Skeletal muscle satellite cell (primary cell): ENCODE results near the gene FEV. TPM values are rescaled to one million over a fixed set of nuclear protein-coding genes. Genes with fewer than 3 reads are reported as not detected.
"Not testable (repeated sequence)": the region's sequence is repeated elsewhere in the genome, so short reads cannot be mapped to it uniquely, and the experiment has no call there.

Experiments
- H3K27me3 ChIP-seq: 2 replicates; pipeline ENCODE4 v1.7.0; 2013; ENCODE audit warnings: low read length; ENCODE audit not compliant: control insufficient read depth, insufficient read depth
- H3K36me3 ChIP-seq: 2 replicates; pipeline ENCODE4 v1.7.0; 2013; ENCODE audit warnings: mild to moderate bottlenecking, control low read depth, low read length; ENCODE audit not compliant: insufficient read depth
- H3K4me1 ChIP-seq: 2 replicates; pipeline ENCODE4 v1.7.0; 2013; ENCODE audit warnings: low read length; ENCODE audit not compliant: control insufficient read depth, insufficient read depth
- H3K4me2 ChIP-seq: 2 replicates; pipeline ENCODE4 v1.7.0; 2013; ENCODE audit warnings: mild to moderate bottlenecking, low read length
- H3K4me3 ChIP-seq: 2 replicates; pipeline ENCODE4 v1.7.0; 2013; ENCODE audit warnings: low read length
- H3K9ac ChIP-seq: 2 replicates; pipeline ENCODE4 v1.7.0; 2013; ENCODE audit warnings: mild to moderate bottlenecking, low read depth, low read length, moderate library complexity
- H3K9me3 ChIP-seq: replicated peaks from 2 replicates; pipeline ENCODE4 v1.7.0; 2013; ENCODE audit warnings: mild to moderate bottlenecking, control low read depth, low read length
- small RNA-seq: library from RNA; depleted of rRNA; stranded (forward); fragments of <200 nt; gene quantifications from one replicate; pipeline ENCODE3, GENCODE V24; 2012

FEV gene

GRCh38 chr2:218952160-218952559 is 32.8 kb downstream of the FEV start:
- no peaks in the 10 kb centered on the region for H3K36me3 ChIP-seq
- peaks cover 77% of the 10 kb centered on the region for H3K27me3 ChIP-seq
- H3K9me3 ChIP-seq: no peaks in the 10 kb centered on the region
- no peak overlapping the region for H3K9ac ChIP-seq
- no peaks in the 10 kb centered on the region for H3K4me1 ChIP-seq
- H3K4me2 ChIP-seq: no peak overlapping the region
- H3K4me3 ChIP-seq: no peak overlapping the region

- Histone ChIP-seq H3K4me1 (no peaks in the 10 kb centered on the region), H3K4me2 (no peak overlapping the region), H3K9me3 (no peaks in the 10 kb centered on the region), H3K4me3 (no peak overlapping the region), H3K27me3 (peaks cover 56% of the 10 kb centered on the region), H3K36me3 (no peaks in the 10 kb centered on the region), H3K9ac (no peak overlapping the region)
These were observed 38.4 kb downstream of the FEV start for GRCh38 chr2:218946621-218947020.

- no peaks in the 10 kb centered on the region for H3K36me3 ChIP-seq
- H3K9ac ChIP-seq: no peak overlapping the region
- H3K9me3 ChIP-seq: no peaks in the 10 kb centered on the region
- H3K27me3 ChIP-seq: peaks cover 60% of the 10 kb centered on the region
- no peak overlapping the region for H3K4me3 ChIP-seq
- H3K4me1 ChIP-seq: no peaks in the 10 kb centered on the region
- H3K4me2 ChIP-seq: no peak overlapping the region
These were observed 40.1 kb downstream of the FEV start for GRCh38 chr2:218944759-218945404.

- H3K27me3 ChIP-seq: peaks cover 48% of the 10 kb centered on the region
- H3K36me3 ChIP-seq, H3K4me1 ChIP-seq, H3K9ac ChIP-seq, H3K4me3 ChIP-seq, H3K9me3 ChIP-seq, H3K4me2 ChIP-seq: not testable (repeated sequence)
These were observed 53.2 kb downstream of the FEV start for GRCh38 chr2:218931751-218932150.

Small RNA genes within 50 kb of the gene (small RNA-seq; reads per million reads assigned to genes)
- not detected for gene MIR375
